Islet of Langerhans (tissue), 1 donor: ENCODE results near the gene AGAP1.

ENCODE experiments used
- FAIRE-seq: peaks from one replicate; lab custom pipeline; 2011; peaks lifted over from hg19 to GRCh38; lab: Jason Lieb, UNC

Gene AGAP1

DNA sequence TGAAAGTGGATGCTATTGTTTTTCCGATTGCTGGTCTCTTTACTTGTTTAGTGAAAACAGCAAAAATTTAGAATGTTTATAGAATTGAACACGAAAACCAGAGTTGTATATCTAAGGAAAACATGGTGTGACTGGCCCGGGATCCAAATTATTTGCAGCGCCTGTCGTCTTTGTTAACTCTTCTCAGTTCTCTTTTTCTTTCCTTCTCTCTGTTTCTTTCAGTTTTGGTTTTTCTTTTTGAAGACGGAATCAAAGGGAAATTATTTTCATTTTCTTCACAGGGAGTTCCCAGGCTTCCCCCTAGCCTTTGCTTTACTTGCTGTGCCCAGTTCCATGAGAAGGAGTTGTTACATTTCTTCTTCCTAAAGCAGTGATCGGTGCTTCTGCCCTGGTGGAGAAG, 76.0 kb downstream of the AGAP1 start:
- no peak for FAIRE-seq

DNA sequence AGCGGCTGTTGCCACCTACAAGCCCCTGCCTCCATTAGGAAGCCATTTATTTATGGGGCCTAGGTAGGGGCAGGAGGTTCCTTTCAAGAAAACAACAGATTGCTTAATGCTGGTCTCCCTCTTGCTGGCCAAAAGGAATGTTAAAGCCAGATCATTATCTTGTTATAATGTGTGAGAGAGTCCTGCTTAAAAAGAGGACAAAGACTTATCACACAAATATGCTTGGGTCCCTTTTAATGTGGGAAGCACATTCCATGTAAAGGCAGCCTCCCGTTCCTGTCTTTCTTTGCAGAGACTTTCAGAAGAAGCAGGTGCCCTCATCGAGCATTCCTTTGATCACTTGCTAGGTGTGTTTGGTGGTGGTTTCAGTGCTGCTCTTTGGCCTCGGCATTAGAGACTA, 76.4 kb downstream of the AGAP1 start:
- FAIRE-seq, result no peak

DNA sequence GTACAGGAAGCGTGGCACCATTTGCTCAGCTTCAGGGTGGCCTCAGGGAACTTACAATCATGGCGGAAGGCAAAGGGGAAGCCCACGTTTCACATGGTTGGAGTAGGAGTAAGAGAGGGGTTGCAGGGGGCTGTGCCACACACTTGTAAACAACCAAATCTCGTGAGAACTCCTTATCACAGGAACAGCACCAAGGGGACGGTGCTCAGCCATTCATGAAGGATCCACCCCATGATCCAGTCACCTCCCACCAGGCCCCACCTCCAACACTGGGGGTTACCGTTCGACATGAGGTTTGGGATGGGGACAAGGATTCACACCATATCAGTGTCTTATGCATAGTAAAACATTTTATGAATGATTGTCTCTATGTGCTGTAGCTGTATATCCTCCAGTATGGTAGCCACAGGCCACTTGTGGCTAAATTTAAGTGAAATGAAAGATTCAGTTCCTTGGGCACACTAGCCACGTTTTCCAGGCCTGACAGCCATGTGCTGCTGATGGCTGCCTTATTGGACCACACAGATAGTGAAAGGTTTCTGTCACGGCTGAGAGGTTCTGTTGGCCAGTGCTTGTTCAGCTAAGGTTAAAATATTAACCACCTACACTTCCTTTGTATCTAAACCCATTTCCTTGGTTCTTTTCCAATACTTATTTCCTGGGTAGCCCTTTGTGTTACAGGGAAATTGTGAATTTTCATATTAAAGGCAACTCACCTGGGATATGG, 77.3 kb downstream of the AGAP1 start:
- no peak for FAIRE-seq

DNA sequence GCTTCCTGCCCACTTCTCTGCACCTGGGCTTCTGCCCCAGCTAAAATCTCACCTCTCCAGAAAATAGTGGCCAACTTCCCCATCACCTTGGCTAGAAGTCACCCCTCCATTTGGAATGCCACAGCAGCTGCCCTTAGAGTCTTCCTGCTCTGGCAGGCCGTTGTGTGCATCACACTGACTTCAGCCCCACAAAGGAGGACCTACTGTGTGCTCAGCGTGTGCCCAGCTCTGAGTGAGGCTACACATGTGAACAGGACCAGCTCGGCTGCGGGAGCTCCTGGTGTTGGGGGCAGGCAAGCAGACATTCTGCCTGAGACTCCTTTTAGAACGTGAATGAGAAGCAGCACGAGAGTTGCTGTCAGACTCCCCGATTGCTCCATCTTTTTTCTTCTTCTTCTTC, 78.7 kb downstream of the AGAP1 start:
- no peak for FAIRE-seq

DNA sequence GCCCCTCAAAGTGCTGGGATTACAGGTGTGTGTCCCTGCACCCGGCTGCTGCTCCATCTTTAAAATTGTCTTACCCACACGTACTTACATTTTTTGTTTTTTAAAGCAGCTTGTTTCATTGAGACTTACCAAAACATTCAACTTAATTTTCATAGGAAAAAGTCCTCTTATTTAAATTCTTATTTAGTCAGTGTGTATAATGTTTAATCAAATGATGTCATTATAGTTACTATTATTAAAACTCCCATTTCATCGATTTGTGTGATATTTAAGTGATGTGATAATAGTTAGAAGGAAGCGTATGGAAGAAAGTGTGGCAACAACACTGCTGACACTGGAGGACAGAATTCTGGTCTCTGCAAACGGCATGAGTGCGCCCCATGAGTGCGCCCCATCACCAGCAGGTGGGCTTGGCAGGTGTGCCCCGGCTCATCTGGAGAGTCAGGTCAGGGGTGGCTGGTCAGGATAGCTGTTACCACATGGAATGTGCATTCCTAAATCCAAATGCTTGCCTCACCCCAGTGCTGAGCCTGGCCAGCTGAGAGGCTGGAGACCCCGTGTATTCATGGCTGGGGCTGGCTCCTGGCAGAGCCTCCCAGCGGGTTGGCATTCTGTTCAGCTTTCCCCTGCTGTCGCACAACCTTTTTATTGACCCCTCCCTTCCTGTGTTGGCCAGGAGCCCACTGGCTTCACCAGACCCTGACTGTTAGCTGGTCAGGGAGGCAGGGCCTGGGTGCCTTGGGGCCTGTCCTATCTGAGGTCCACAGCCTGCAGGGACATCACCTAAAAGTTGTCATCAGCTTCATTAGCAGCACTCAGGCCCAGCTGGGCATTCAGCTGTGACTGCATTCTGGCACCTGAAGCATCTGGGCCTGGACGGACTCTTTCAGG, 79.7 kb downstream of the AGAP1 start:
- FAIRE-seq, result no peak

DNA sequence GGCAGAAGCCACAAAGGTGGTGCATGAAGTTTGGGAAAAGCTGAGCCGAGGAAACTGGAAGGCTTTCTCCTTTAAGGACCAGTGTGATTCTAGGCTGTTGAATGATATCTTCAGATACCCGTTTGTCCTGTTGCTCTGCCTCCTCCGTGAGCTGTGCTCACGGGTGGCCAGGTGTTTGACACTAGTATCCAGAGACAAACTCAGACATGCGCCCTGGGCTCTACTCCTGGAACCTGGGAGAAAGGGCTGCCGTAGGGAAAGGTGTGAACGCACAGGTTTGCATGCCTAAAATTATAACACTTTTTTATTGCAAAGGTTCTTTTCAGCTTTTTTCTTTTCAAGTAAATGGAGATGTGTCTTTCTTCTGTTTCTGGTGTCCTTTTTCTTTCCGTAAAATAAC, 81.6 kb downstream of the AGAP1 start:
- no peak for FAIRE-seq

- FAIRE-seq, result no peak
These were observed 82.1 kb downstream of the AGAP1 start for GRCh38 chr2:235575904-235576303.

DNA sequence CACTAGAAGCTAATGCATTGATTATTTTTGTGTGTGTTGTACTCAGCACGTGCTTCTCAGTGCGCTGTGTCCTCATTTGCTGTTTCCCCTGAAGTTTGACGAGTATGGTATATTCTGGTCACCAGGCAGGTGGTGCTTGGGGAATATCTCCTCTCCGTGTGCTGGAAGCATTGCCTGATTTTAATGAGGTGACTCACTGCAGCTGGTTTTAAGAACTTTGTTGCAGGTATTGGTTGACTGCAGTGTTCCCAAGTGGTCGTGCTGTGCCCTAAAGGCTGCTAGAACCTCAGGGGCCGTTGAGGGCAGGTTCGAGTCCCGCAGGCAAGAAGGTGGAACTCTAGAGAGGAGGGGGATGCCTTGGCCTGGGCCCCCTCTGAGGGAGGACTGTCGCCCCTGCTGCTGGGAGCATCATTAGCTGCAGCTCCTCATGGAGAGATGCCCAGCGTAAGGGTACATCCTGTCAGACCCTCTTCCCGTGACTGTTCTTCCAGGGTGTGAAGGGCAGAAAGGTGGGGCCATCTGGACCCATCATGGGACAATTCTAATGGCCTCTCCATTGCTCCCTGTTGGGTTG, 82.6 kb downstream of the AGAP1 start:
- FAIRE-seq, result no peak

DNA sequence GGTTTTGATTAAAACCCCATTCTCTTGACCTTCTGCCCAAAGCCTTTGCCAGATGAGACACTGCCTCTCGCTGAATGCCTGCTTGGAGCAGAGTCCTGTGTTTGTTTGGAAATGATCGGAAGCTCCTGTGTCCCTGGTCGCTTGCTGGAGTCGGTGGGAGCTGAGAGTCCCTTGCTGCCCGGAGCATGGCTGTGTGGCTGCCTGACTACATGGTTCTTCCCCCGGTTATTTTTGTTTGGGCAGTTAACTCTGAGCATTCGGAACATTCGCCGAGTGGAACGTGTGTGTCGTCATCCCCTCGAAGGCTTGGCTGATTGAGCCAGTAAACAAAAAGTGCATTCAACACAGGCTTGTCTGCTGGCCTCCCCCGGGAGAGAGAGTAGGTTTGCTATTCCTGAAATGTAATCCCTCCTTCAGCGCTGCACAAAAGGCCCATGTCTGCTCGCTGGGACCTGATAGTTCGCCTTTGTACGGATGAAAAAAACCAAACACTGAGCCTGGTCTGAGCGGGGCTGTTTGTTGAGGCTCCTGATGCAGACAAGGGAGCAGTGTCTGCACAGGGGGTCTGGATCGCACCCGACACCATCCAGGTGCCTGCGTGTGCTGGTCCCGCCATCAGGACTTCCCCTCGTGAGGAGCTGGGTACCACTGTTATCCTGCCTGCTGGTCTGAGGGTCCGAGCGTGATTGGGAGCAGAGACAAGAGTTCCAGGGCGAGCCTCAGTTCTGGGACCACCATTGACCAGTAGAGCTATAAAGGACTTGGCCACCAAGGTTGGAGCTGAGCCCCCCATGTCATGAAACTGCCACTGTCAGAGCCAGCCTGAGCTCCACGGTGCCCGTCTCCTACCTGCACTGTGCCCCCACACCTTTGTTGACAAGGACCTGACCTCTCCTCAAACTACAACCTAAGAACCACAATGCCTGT, 83.8 kb downstream of the AGAP1 start:
- FAIRE-seq, result no peak

GRCh38 chr2:235579128-235579527, 85.3 kb downstream of the AGAP1 start:
- no peak for FAIRE-seq

- no peak for FAIRE-seq
These were observed 86.7 kb downstream of the AGAP1 start for GRCh38 chr2:235580426-235581157.

DNA sequence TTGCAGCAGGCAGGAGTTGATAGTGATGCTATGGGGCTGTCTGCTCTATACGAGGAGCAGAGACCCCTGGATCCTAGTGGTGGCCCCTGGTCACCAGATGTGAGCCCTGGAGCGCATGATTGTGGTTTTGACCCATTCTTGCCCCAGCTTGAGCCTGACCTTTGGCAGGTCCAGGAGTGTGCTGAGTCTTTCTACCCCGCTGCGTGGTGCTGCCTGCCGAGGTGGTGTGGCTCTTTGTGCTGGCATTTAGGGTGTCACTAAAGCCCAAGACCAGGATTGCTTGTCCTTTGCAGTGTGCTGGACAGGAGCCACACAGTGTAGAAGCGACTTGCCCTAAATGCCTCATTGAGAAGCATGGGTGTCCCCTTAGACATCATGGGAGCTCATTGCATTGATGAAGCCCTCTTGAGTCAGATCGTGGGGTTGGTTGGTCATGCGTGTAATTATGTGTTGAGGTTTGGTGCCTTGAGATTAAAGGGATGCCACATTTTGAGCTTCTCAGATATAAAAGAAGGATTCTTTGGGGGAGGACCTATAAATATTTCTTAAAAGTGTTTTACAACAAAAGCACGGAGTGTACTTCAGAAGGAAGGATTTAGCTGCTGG, 88.3 kb downstream of the AGAP1 start:
- FAIRE-seq, result no peak

- no peak for FAIRE-seq
These were observed 88.9 kb downstream of the AGAP1 start for GRCh38 chr2:235582729-235583128.

DNA sequence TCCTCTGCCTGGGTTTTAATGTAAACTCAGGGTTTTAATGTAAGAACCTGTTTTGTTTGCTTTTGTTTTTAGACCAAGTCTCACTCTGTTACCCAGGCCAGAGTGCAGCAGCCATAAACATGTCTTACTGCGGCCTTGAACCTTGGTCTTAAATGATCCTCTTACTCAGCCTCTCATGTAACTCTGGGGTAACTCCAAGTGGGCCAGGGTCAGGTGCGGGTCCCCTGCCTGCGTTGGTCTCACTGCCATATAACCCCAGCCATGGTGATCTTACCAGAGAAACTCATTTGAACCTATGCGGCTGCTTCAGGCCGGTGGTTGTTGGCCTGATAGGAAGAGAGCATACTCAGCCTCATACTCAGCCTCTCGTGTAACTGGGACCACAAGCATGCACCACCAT, 89.3 kb downstream of the AGAP1 start:
- FAIRE-seq, result no peak

- no peak for FAIRE-seq
These were observed 90.2 kb downstream of the AGAP1 start for GRCh38 chr2:235583925-235584637.

DNA sequence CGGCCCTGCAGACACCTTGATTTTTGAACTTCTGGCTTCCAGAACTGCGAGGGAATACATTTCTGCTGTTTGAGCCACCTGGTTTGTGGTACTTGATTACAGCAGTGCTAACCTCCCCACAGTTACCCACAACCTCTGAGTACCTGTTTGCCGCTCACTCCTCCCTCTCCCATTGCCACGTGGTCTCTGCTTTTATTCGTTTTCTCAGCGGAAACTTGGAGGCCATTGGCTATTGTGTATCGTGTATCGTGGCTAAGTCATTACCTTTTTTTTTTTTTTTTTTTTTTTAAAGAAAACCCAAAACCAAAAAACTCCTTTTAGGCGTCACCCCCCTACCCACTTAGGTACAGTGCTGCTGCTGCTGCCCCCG, 90.8 kb downstream of the AGAP1 start:
- FAIRE-seq, result no peak

DNA sequence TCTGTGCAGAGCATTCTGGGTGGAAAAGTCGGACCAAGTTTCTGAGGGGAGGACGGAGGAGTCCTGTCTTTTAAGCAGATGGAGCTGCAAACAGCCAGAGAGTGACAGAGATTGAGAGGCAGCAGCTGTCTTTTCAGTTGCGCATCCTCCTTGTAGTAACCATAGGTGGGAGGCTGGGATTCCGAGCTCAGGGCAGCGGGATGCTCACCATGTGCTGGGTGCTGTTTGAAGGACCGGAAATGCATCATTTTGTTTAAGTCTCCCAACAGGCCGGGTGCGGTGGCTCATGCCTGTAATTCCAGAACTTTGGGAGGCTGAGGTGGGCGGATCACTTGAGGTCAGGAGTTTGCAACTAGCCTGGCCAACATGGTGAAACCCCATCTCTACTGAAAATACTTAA, 93.4 kb downstream of the AGAP1 start:
- no peak for FAIRE-seq

DNA sequence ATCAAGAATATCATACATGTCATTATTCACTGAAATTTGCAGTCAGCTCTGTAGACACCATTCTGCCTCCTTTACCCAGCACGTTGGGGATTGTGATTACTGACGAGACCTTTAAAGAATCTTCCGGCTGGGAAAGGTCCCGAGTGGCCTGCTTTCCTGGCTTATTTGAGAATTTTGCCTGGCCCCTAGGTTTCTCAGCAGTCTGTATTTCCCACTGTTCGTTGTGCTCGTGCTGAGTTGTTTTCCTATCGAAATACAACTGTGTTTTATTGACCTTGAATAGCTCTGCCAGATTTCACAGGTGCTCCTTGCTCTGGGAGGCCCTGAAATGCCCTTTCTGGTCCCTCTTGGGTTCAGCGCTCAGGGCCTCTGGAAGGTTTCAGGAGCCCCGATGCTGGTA, 94.9 kb downstream of the AGAP1 start:
- no peak for FAIRE-seq

DNA sequence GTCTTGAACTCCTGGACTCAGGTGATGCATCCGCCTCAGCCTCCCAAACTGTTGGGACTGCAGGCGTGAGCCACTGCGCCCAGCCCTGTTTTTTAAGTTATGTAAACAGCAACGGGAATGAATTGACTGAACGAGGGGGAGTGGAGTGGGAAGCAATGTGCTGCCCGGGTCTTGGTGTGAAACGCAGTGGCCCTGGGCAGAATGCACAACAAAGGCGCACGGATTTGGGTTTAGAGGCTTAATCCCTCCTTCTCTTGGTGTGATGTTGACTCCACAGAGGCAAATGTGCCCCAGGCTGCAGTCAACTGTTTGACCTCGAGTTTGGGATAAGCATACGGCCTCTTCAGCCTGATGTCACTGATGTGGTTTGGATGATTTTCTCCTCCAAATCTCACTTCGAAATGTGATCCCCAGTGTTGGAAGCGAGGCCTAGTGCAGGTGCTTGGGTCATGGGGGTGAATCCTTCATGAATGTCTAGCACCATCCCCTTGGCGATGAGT, 97.4 kb downstream of the AGAP1 start:
- no peak for FAIRE-seq

DNA sequence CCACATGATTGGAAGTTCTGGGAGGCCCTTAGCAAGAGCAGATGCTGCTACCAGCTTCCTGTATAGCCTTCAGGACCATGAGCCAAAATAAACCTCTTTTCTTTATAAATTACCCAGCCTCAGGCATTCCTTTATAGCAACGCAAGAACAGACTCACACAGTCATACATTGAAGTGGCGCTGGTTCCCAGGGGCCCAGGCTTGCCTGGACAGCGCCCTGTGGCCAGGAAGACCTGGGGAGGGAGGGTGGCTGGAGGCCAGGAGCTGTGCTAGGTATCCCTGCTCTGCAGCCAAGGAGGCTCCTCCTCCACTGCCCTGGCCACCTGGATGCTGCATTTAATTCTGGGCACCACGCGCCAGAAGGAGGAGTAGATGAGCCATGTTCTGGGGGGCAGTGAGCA, 98.1 kb downstream of the AGAP1 start:
- no peak for FAIRE-seq
